ENCODE data around the gene AP5S1.

The AP5S1 gene

DNA sequence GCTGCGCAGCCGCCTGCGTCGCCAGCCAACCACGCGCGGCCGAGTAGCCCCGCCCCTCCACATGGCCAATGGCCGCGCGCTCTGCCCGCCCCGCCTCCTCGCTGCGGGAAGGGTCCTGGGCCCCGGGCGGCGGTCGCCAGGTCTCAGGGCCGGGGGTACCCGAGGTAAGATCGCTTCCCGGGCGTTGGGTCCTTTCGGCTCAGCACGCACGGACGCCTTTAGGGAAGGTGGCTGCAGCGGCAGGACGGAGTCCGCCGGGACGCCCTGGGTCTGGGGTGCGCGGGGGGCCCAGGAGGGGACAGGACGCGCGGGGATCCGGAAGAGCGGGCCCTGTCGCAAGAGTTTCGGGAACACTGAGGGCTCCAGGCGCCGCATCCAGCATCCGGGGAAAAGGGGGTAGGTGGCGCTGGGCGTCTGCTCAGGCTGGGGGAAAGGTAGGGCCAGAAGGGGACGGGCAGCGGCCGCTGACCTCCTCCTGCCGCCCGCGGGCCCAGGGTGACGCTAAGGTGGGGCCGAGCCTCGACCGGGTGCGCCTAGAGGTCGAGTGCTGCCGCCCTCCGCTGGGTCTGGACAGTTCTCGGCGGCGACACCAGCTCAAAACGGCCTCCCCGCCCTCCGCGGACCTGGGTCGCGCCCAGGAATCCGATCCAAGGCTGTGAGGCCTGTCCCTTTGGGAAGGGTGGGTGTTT is 26.5 kb downstream of the AP5S1 start, which contains the start of gene MAVS:
Gene MAVS, plus strand, starts transcription at position 95 of the 689 bp plus-strand sequence. CDS start 7,791 bp downstream, outside the sequence.
- DNase-seq: peak; percentile 91 to 94

DNA sequence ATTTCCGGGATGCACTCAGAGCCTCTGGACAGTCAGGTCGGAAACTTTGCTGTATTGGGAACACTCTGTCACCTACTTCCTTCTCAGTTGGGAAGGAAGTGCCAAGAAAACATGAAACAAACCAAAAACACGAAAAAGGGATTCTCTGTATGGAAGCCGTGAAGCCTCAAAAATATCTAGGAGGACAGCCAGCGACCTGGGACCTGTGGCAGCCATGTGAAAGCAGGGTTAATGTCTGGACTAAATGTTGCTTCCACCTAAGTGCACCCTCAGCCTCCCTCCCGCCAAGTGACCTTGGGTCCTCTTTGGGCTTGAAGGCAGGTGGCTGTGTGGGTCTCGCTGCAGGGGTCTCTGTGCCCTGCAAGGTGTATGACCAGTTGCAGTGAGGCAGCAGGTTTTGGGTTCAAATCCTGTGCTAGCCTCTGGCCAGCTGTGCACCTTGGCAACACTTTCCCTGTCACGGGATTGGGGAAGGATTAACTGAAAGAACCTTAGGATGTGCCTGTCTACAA is 27.1 kb downstream of the AP5S1 start:
- DNase-seq: no peak

DNA sequence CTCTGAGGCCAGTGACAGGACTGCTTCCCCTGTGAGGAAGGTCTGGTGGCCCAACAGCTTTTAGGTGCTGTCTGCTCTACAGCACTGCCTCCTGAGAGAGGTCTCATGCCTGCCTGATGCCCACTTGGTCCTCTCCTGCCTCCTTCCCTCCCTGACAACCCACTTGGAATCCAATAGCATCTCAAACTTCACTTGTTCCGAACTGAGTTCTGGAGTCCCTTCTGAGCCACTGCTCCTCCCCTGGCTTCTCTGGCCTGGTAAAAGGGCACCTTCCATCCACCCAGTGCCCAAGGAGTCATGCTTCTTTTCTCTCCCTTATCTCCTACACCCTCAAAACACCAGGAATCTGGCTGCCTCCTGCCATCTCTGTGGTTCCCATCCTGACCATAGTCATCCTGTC is 28.2 kb downstream of the AP5S1 start:
- no peak for DNase-seq

DNA sequence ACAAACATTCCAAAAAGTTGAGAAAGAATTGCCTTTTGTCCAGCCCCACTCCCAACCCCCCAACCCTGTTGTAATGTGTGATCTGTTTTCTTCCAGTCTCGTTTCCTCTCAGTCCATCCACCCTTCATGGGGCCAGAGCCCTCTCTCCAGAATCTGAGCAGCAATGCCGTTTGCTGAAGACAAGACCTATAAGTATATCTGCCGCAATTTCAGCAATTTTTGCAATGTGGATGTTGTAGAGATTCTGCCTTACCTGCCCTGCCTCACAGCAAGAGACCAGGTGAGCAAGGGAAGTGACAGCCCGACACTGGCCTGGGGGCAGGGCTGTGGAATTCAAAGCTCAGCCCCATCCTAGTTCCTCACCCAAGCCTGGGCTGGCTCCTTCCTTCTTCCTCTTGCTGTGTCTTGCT is 34.1 kb downstream of the AP5S1 start:
- no peak for DNase-seq

DNA sequence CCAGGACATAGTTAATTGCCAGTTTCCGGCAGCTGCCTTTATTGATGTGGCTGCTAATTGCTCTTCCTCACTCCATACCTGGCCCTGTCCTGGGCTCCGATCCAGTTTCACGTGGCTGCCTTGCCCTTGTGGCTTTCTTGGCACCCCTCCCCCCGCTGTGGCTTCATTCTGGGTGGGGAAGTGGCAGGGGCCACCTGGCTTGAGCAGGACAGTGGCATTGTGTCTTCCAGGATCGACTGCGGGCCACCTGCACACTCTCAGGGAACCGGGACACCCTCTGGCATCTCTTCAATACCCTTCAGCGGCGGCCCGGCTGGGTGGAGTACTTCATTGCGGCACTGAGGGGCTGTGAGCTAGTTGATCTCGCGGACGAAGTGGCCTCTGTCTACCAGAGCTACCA is 37.1 kb downstream of the AP5S1 start:
- DNase-seq: no peak

DNA sequence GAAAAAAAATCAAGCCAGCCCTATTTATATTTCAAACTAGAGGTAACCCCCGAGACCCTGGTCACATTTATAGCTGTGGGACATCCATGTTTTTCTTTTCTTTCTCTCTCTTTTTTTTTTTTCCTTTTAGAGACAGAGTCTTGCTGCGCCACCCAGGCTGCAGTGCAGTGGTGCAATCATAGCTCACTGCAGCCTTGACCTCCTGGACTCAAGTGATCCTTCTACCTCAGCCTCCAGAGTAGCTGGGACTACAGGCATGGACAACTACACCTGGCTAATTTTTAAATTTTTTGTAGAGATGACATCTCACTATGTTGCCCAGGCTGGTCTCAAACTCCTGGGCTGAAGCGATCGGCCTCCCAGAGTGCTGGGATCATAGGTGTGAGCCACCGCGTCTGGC is 38.3 kb downstream of the AP5S1 start:
- DNase-seq: no peak

DNA sequence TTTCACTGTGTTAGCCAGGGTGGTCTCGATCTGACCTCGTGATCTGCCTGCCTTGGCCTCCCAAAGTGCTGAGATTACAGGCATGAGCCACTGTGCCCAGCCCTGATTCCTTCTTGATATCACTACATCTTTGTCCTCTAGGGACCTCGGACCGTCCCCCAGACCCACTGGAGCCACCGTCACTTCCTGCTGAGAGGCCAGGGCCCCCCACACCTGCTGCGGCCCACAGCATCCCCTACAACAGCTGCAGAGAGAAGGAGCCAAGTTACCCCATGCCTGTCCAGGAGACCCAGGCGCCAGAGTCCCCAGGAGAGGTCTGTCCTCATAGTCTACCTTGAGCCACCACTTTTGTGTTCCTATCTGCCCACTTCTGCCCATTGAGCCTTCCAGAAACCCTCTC is 40.8 kb downstream of the AP5S1 start:
- DNase-seq: no peak

DNA sequence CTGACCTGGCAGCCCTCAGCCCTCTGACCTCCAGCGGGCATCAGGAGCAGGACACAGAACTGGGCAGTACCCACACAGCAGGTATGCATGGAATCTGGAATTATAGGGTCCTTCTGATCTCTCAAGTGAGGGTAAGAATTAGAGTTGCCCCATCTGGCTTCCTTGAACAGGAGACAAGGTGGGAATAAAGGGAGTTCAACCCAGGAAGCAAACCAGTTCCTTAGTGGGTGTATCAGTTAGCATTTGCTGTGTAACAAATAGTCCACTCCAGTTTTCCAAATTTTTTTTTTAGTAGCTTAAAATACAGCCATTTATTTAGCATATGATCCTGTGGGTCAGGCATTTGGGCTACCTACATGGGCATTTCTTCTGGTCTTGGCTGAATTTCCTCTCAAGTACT is 42.0 kb downstream of the AP5S1 start:
- no peak for DNase-seq

DNA sequence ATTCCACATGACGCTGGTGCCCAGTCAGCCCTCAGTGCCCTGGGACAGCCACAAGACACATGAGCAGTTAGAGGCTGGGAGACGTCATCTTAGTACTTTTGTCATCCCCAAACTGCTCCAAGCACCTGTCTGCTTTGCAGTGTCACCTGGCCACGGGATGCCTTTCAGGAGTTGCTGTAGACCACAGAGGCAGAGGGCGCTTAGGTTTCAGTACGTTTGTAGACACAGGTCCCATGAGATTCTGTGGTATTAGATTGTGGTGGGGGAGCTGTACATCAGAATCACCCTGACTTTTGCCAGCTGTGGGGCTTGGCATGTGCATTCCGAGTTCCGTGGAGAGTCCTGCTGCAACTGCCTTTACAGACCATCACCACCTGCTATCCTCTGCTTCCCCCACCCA is 43.0 kb downstream of the AP5S1 start:
- DNase-seq: no peak

DNA sequence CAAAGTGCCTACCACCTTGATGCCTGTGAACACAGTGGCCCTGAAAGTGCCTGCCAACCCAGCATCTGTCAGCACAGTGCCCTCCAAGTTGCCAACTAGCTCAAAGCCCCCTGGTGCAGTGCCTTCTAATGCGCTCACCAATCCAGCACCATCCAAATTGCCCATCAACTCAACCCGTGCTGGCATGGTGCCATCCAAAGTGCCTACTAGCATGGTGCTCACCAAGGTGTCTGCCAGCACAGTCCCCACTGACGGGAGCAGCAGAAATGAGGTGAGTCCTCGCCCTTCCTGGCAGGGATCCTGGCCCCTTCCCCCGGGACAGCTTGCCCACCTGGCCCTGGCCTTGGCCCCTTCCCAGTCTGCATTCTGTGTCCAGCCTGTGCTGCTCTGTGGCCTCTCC is 44.2 kb downstream of the AP5S1 start:
- DNase-seq: no peak

DNA sequence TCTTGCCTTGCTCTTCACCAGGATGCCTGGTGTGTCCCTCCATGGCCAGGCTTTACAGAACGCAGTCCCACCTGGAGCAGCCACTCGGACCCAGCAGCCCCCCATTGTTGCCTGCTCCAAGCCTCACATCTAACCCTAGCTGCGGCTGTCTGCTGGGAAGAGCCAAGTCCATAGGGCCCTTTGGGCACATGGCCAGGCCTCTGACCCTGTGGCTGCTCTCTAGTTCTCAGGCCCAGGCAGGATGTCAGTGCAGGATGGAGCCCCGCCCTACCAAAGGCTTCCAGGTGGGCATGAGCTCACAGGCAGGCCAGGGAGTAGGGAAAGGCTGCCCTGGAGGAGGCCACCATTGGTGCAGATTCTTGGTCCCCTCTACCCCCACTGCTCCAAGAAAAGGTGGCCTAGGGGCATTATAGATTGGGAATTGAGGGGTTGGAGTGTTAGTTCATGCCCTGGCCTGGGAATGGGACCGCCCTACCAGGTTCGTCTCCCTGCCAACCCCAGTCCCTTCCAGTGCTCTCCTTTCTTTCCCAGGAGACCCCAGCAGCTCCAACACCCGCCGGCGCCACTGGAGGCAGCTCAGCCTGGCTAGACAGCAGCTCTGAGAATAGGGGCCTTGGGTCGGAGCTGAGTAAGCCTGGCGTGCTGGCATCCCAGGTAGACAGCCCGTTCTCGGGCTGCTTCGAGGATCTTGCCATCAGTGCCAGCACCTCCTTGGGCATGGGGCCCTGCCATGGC is 45.0 kb downstream of the AP5S1 start:
- DNase-seq: no peak

DNA sequence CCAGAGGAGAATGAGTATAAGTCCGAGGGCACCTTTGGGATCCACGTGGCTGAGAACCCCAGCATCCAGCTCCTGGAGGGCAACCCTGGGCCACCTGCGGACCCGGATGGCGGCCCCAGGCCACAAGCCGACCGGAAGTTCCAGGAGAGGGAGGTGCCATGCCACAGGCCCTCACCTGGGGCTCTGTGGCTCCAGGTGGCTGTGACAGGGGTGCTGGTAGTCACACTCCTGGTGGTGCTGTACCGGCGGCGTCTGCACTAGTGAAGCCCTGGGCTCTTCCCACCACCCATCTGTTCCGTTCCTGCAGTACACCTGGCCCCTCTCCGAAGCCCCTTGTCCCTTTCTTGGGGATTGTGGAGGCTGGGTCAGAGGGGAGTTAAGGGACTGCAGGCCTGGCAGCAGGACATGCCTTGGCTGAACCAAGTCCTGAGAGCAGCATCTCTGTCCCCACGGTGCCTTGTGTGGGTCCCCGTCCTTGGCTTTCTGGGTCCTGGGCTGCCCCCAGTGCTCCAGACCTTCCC is 45.6 kb downstream of the AP5S1 start:
- DNase-seq: no peak

DNA sequence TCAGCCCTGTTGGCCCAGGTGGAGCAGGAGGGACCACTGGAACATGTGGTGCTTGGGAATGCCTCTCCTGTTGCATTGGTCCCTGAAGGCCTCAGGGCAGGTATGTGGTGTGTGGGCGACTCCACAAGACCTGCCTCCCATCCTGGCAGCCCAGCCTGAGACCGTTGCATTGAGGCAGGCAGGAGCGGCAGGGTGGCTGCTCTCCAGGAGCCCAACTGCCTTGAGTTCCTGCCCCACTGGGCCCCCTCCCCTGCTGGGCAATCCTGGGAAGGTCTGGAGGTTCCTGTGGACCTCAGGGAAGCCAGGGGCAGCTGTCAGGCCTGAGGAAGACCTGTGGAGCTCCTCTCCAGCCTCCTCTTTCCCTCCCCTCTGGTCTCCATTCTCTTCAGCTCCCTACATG is 46.1 kb downstream of the AP5S1 start:
- no peak for DNase-seq

DNA sequence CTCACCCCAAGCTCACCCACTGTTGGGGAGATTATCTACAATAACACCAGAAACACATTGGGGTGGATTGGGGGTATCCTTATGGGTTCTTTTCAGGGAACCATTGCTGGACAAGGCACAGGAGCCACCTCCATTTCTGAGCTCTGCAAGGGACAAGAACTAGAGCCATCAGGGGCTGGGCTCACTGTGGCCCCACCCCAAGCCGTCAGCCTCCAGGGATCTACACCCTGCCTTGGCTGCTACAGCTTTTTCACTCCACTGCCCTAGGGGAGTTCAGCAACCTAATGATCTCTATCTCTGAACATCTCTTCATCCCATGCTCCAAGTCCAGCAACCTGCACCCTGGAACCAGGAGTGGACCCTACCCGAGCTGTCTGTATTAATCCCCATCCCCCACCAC is 47.5 kb downstream of the AP5S1 start:
- DNase-seq: no peak

DNA sequence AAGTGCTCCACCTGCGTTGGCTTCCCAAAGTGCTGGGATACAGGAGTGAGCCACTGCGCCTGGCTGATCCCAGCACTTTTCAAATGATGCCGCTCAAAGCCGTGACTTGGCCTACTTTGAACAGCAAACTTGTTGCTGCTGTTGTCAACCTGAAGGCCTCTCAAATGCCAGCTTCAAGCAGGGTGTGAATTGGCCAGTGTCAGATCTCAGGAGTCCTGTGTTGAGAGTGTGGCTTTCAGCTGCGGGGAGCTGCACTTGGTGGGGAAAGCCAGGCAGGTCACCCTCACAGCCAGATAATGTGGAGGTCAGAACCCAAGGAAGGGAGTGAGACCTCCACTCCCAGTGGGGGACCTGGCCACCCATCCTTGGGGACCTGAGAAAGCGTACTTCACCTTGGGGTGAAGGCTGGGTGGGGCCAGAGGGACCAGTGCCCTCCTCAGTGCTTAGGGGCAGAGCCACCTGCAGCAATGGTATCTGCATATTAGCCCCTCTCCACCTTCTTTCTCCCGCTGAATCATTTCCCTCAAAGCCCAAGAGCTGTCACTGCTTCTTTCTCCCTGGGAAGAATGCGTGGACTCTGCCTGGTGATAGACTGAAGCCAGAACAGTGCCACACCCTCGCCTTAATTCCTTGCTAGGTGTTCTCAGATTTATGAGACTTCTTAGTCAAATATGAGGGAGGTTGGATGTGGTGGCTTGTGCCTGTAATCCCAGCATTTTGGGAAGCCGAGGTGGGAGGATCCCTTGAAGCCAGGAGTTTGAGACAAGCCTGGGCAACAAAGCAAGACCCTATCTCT is 49.7 kb downstream of the AP5S1 start:
- no peak for DNase-seq

DNA sequence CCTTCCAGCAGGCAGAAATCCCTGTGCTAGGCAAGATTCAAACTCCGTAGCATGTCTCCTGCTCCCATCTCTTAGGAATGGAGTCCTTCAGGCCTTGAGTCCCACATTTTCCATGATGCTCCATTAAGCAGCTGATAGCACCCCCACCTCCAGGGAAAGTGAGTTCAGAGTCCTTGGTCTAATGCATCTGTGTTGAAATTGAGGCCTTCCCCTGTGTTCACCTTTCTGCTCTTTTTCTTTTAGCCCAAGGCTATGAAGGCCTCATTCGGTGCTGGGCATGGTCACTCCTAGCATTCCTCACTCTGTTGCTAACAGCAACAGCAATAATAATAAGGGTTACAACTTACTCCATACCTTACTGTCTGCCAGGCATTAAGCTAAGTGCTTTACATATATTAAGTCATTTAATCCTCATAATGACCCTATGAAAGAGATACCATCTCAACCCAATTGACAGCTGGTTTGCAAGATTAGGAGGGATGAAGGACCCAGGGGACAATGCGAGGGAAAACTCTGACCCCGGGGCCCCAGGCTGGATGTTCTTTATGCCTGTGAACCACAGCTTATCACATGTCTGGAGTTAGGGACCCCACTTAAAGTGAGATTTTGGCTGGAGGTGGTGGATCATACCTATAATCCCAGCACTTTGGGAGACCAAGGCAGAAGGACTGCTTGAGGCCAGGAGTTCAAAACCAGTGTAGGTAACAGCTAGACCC is 51.4 kb downstream of the AP5S1 start:
- no peak for DNase-seq

DNA sequence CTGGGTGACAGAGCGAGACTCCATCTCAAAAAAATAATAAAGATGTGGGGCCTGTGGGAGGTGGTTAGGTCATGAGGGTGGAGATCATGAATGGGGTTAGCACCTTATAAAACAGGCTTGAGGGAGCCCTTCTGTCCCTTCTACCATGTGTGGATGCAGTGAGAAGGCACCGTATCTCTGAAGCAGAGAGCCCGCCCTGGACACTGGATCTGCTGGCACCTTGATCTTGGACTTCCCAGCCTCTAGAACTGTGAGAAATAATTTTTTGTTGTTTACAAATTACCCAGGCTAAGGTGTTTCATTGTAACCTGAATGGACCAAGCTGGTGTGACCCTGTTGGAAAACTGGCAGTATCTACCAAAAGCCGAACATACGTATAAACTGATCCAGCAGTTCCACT is 53.2 kb downstream of the AP5S1 start:
- DNase-seq: no peak

DNA sequence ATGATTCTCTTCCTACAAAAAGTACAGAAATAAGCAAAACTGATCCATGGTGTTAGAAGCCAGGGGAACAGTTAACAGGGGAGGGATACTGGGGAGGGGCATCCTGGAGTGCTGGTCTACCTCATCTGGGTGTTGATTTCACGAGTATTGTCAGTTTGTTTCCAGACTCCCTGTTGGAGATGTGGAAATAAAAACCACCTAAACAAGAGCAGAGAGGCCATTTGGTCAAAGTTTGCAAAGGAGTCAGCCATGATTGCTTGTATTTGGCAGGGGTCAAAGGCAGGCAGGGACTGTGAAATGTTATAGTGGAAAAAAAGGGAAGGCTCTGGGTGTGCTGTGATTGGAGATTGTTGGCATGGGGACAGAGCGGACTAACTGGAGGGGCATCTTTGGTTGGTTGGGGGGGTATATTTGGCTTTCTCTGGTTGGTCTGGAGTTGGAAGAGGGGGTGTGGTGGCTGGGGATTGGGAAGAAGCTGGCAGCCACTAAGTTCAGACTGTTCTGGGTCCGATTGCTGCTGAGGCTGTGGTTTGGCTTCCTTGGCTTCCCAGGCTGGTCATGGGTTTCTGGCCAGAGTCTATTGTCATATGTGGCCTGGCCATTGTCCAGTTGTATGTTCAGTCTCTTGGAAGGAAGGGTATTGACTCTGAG is 54.0 kb downstream of the AP5S1 start:
- no peak for DNase-seq

DNA sequence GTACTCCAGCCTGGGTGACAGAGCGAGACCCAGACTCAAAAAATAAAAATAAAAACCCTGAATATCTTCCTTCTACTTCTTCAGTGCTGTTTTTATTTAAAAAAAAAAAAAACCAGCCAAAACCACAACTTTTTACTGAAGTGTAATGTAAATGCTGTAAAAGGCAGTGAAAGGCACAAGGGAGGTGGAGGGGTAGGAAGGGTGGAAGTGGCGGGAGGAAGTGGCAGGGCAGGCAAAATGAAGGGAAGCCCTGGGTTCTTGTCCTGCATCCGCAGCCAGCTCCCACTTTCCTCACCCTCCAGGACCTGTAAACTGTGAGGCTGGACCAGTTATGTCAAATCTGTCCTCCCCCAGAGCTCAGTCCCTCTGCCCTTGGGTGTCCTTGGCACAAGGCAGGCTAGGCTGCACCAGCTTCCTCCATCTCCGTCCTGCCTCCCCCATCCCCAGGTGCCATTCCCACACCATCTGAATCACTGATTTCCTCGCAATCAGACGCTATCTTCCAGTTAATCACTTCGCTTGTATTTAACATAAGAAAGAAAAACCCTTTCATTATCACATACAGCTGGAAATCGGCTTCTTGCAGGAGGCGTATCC is 55.1 kb downstream of the AP5S1 start:
- no peak for DNase-seq

DNA sequence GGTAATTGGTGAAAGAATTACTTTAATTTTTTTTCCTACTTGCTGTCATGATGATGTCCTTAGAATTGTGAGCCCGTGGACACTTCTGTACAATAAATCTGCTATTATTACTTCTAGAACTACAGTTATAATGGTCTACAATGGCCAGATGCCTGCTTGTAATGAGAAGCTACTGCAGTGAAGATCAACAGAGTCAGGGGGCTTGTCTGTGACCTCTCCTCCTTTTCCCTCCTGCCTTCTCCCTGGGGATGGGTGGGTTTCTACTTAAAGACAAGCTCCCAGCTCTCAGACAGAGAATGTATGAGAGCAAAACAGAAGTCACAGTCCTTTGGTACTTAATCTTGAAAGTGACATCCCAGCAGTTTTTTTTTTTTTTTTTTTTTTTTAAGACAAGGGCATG is 55.7 kb downstream of the AP5S1 start:
- DNase-seq: no peak

DNA sequence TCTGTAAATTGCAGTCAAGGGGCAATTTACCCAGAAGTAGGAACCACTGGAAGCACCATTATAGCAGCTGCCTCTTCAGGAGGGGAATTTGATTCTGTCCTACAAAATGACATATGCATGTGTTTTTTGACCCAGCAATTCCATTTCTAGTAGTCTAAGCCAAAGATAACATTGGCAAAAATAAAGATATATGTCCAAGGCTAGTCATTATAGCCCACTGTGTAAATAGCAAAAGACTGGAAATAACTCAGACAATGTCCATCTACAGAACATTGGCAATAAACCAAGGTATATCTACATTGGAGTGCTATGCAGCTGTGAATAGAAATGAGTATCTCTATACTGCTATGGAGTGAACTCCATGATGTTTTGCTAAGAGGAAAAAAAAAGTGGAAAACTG is 56.3 kb downstream of the AP5S1 start:
- no peak for DNase-seq
